Small intestine (tissue), 7 donors: ENCODE measurements around the gene STING1. TPM values are rescaled to one million over a fixed set of nuclear protein-coding genes. Genes with fewer than 3 reads are reported as not detected.
"Not testable (repeated sequence)": the region's sequence is repeated elsewhere in the genome, so short reads cannot be mapped to it uniquely, and the experiment has no call there.

Experiments used
- DNase-seq, 2 donors: peaks; one replicate each; pipeline versions ENCODE4 v3.0.0 to v3.0.0-alpha.2; 2013
- FAIRE-seq: peaks from 2 replicates; lab custom pipeline; 2012; peaks lifted over from hg19 to GRCh38; lab: Jason Lieb, UNC
- H3K27ac ChIP-seq, 3 donors: one replicate each; pipeline ENCODE4 v1.5.1; 2013; ENCODE audit warnings: low read length in 2 of 3, mild to moderate bottlenecking in 2 of 3, control low read depth in 1 of 3, inconsistent platforms in 1 of 3, low read depth in 1 of 3, moderate library complexity in 1 of 3
- H3K27me3 ChIP-seq, 3 donors: one replicate each; pipeline ENCODE4 v1.6.1; 2013; ENCODE audit warnings: low read length in 3 of 3, inconsistent platforms in 1 of 3; ENCODE audit not compliant: control insufficient read depth in 3 of 3, insufficient read depth in 3 of 3
- H3K36me3 ChIP-seq, 3 donors: one replicate each; pipeline ENCODE4 v1.6.1; 2013; ENCODE audit warnings: low read length in 3 of 3, inconsistent platforms in 1 of 3, low read depth in 1 of 3, mild to moderate bottlenecking in 1 of 3, moderate library complexity in 1 of 3; ENCODE audit not compliant: control insufficient read depth in 3 of 3, insufficient read depth in 2 of 3
- H3K4me1 ChIP-seq, 3 donors: one replicate each; pipeline ENCODE4 v1.6.1; 2013; ENCODE audit warnings: low read length in 2 of 3, inconsistent platforms in 1 of 3, low read depth in 1 of 3, mild to moderate bottlenecking in 1 of 3, moderate library complexity in 1 of 3; ENCODE audit not compliant: control insufficient read depth in 3 of 3, insufficient read depth in 2 of 3
- H3K4me3 ChIP-seq, 3 donors: one replicate each; pipeline ENCODE4 v1.5.1; 2013; ENCODE audit warnings: low read length in 3 of 3, control low read depth in 1 of 3, inconsistent platforms in 1 of 3, low read depth in 1 of 3, mild to moderate bottlenecking in 1 of 3, moderate library complexity in 1 of 3
- H3K9me3 ChIP-seq, 2 donors: one replicate each; pipeline ENCODE4 v1.6.1; 2013; ENCODE audit warnings: low read depth in 1 of 2, low read length in 1 of 2; ENCODE audit not compliant: control insufficient read depth in 2 of 2, insufficient read depth in 1 of 2
- WGBS, 3 donors: extraction: QIAGEN DNeasy Blood & Tissue Kit; methylation state at CpG; one replicate each; pipeline ENCODE4 v1.1.7; 2013; 5-methylcytosine and 5-hydroxymethylcytosine counted together
- polyA plus RNA-seq, 4 donors: library from polyadenylated mRNA; stranded (reverse) in 3 of 4; unstranded in 1 of 4; fragments of 200-250 nt in 3 of 4; fragments of 120-200 nt in 1 of 4; gene quantifications; one replicate each; pipeline versions ENCODE4 v1.2.1 to v1.2.3, GENCODE V29; 2013
- donor health status: healthy with polysubstance abuse.
- donor health status: control.
- donor health status: control.
- donor health status: Bipolar disorder and iron deficiency.
- donor health status: healthy.

STING1 gene
- polyA plus RNA-seq, 4 donors, result 2.2 to 23.0 (median 8.5) TPM

DNA sequence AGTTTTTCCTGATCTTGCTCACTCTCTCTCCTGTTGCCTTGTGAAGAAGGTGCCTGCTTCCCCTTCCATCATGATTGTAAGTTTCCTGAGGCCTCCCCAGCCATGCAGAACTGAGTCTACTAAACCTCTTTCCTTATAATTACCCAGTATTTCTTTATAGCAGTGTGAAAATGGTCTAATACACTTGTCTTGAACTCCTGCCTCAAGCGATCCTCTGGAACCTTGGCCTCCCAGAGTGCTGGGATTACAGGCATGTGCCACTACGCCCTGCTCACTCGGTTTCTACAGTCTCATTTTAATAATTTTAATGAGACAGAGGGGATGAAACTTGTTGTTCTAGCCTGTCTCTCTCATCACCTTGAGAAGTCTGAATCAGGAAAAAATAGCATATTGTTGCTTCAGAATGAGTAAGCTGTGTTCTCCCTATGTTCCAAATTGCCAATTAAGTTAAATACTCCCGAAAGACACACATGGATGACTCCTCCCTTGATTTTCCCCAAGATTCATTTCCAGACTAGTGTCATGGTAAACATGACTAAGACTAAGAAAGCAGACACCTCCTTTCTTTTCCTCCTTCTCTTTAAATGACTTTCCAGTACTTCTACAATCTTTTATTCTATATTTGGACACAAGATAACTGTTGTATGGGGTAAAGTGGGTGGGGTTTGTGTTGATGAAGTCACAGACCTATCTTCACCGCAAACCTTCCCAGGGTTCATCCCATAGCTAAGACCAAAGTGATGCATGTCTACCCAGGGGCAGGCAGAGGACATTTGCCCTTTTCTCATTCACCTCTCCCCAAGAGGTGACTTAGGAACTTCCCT, 35.4 kb downstream of the STING1 start:
- Histone ChIP-seq H3K27me3 (peaks cover 0 to 12% (median 0%) of the 10 kb centered on the region in 3 donors), H3K4me3 (no peak overlapping the region), H3K9me3 (no peaks in the 10 kb centered on the region), H3K27ac (no peak overlapping the region), H3K4me1 (no peaks in the 10 kb centered on the region), H3K36me3 (no peaks in the 10 kb centered on the region)
- DNase-seq (no peak), FAIRE-seq (no peak)
- 72 to 85% (median 85%) methylated on average over 5 of the region's 5 CpGs for WGBS, 3 donors

DNA sequence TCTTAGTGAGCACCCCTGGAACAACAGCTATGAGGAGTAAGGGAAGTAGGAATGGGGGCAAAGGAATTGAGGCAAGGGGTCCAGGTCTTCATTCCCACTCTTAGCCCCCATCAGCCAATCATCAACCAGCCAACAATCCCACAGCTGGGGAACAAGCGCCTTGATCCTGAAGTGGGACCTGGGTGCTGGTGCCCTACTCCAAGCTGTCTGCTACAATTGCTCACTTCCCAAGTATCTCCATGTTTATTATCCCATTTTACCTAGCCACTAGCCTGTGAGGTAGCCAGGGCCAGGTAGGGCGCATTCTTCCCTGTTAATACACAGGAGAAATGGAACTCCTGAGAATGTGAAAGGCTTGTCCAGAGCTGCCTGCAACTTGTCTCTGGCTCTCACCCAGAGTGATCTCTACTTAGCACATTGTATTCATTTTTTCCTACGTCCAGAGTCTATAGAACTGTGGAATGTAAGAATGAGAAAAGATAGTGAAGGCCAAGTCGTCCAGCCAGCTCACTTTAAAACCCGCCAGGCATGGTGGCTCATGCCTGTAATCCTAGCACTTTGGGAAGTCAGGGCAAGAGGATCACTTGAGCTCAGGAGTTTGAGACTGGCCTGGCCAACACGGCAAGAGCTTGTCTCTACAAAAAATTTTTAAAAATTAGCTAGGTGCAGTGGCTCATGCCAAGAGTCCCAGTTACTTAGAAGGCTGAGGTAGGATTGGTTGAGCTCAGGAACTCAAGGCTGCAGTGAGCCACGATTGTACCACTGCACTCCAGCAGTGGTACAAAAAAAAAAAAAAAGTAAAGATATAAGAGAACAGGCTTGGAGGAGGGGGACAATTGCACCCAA, 37.0 kb downstream of the STING1 start:
- DNase-seq, result no peak
- H3K36me3 ChIP-seq, result no peaks in the 10 kb centered on the region
- H3K4me1 ChIP-seq, result no peaks in the 10 kb centered on the region
- H3K4me3 ChIP-seq, result no peak overlapping the region
- H3K27ac ChIP-seq, result no peak overlapping the region
- no peaks in the 10 kb centered on the region for H3K9me3 ChIP-seq
- WGBS, 3 donors, result 67 to 75% (median 73%) methylated on average over 7 of the region's 7 CpGs
- H3K27me3 ChIP-seq, result peaks cover 0 to 12% (median 0%) of the 10 kb centered on the region in 3 donors
- FAIRE-seq, result no peak

DNA sequence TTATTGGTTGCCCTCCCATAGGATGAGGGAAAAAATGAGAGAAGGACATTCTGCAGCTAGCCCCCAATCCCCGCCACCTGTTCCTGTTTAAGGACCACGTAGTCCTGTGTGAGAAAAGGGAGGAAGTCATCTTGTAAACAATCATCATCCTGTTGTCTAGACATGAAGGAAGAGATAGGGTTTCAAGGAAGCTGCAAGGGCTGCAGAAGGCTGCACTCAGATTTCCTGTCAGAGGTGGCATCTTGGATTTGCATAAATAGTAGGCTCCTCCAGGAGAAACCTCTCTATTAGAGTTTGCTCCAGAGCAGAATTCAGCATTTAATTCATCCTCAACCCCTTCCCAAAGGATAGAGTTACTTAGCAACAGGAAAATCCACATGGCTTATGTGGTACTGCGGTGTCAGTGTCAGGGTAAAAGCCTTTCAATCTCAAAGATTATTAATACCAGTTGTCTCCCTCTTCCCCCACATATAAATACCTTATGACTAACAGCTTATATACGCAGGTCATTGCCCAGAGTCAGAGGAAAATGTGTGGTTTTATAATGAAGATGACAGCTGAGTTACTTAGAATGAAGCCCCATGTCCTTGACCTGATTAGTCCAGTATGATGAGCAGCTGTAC, 38.6 kb downstream of the STING1 start:
- FAIRE-seq, result no peak
- peaks cover 0 to 6% (median 0%) of the 10 kb centered on the region in 3 donors for H3K4me1 ChIP-seq
- H3K27ac ChIP-seq, result peak overlapping the region in 1 of 3 donors; percentile 33
- no peak for DNase-seq
- H3K27me3 ChIP-seq, result peaks cover 0 to 12% (median 0%) of the 10 kb centered on the region in 3 donors
- no peaks in the 10 kb centered on the region for H3K36me3 ChIP-seq
- no peaks in the 10 kb centered on the region for H3K9me3 ChIP-seq
- no peak overlapping the region for H3K4me3 ChIP-seq
- WGBS, 3 donors, result 58 to 76% (median 62%) methylated on average over 4 of the region's 4 CpGs

DNA sequence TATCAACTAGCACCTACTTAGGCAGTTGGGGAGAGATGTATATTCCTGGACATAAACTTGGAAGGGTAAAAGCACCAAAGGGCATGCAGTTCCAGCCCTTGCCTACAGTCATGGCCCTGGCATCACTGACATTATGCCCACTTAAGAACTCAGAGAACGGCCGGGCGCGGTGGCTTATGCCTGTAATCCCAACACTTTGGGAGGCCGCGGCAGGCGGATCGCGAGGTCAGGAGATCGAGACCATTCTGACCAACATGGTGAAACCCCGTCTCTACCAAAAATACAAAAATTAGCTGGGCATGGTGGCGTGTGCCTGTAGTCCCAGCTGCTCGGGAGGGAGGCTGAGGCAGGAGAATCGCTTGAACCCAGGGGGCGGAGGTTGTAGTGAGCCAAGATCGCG, 42.1 kb downstream of the STING1 start:
- not testable (repeated sequence) for H3K36me3 ChIP-seq, H3K27ac ChIP-seq, DNase-seq, H3K9me3 ChIP-seq, FAIRE-seq, H3K4me3 ChIP-seq
- 98% methylated on average over 17 of the region's 17 CpGs for whole genome bisulfite sequencing, 3 donors
- Histone ChIP-seq H3K4me1 (peaks cover 0 to 18% (median 3%) of the 10 kb centered on the region in 3 donors), H3K27me3 (peaks cover 0 to 11% (median 0%) of the 10 kb centered on the region in 3 donors)

DNA sequence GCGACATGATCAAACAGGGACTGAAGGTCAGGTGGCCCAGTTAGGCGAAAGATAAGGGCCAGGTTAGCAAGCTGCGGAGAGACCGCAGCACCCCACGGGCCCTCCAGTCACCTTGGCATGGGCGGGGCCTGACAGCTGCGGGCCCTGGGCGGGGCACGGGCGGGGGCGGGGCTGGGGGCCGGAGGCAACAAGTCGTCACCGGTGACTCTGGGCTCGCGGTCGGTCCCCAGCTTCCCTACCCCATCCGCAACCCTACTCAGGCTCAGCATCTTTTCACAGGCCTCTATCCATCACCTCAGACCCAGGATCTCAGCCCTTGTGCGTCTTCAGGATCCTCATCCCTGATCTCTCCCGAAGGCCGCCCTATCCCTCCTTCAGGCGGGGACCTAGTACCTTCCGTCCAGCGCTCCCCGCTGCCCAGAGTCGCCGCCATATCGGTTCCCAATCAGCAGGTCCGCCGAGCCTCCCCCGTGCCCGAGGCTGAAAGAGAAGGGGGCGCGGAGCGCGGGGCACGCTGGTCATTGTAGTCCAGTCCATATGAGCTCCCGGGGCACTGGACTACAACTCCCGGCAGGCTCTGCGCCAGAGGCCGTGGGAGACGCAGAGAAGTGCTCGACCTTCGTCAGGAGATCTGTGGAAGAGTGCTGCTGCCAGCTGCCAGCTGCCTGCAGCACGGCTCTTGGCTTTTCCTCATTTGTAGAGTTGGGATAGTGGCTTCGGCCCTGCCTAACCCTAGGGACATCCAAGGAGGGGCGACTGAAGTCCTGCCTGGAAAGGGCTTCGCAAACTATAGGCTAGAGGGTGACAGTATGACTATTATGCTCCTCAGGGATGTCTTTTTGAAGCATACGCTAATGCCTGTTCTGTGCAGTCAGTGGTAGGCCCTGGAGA, 43.3 kb downstream of the STING1 start, which contains the start of gene DNAJC18:
Gene DNAJC18 (minus strand): TSS at position 513 of the 891 bp plus-strand sequence. CDS start 80 bp downstream, at position 433.
- Histone ChIP-seq H3K4me1 (peaks cover 0 to 18% (median 3%) of the 10 kb centered on the region in 3 donors), H3K27ac (peak within 1 kb of the TSS; percentile 95 to 99 (median 98)), H3K36me3 (peaks cover 0 to 2% (median 0%) of the 10 kb centered on the region in 3 donors), H3K27me3 (peaks cover 0 to 8% (median 0%) of the 10 kb centered on the region in 3 donors), H3K4me3 (peak within 1 kb of the TSS; percentile 75 to 90 (median 79)), H3K9me3 (no peaks in the 10 kb centered on the region)
- 3 to 6% (median 3%) methylated on average over 39 to 49 of the region's 49 CpGs for WGBS, 3 donors
- FAIRE-seq (no peak), DNase-seq (peak; percentile 91 to 94)

DNA sequence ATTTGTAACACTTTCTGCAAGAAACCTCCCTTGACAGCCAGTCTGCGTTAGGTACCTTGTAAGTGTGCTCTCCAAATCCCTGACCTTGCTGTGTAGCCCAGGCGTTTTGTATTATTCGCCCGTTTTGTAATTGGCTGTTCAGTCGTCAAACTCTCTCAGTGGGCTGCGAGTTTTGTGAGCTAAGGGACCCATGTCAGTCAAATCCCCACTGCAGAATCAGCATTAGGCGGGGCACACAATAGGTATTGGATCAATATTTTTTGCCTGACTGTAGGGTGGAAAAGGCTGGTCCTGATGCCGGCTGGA, 43.9 kb downstream of the STING1 start:
- FAIRE-seq (no peak), DNase-seq (no peak)
- 15 to 30% (median 28%) methylated on average over 8 of the region's 8 CpGs for WGBS, 3 donors
- no peaks in the 10 kb centered on the region for H3K9me3 ChIP-seq
- peaks cover 0 to 3% (median 0%) of the 10 kb centered on the region in 3 donors for H3K36me3 ChIP-seq
- H3K4me1 ChIP-seq, result peaks cover 0 to 18% (median 3%) of the 10 kb centered on the region in 3 donors
- H3K4me3 ChIP-seq, result peak overlapping the region in 2 of 3 donors; percentile 75 to 90
- peaks cover 0 to 8% (median 0%) of the 10 kb centered on the region in 3 donors for H3K27me3 ChIP-seq
- H3K27ac ChIP-seq, result peak overlapping the region in 2 of 3 donors; percentile 12 to 95

DNA sequence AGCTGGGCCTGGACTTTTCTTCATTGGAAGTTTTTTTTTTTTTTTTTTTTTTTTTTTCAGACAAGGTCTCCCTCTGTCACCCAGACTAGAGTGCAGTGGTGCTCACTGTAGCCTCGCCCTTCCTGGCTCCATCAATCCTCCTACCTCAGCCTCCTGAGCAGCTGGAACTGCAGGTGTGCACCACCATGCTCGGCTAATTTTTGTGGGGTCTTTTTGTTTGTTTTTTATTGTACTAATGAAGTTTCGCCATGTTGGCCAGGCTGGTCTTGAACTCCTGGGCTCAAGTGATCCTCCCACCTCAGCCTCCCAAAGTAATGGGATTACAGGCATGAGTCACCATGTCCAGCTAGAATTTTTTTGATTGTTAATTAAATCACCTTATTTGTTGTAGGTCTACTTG, 46.9 kb downstream of the STING1 start:
- WGBS, 3 donors, result 94 to 97% (median 94%) methylated on average over 3 of the region's 3 CpGs
- H3K27ac ChIP-seq, result no peak overlapping the region
- no peaks in the 10 kb centered on the region for H3K27me3 ChIP-seq
- peaks cover 0 to 3% (median 0%) of the 10 kb centered on the region in 3 donors for H3K36me3 ChIP-seq
- no peak for FAIRE-seq
- H3K4me1 ChIP-seq, result peaks cover 0 to 18% (median 3%) of the 10 kb centered on the region in 3 donors
- H3K4me3 ChIP-seq, result no peak overlapping the region
- no peak for DNase-seq
- no peaks in the 10 kb centered on the region for H3K9me3 ChIP-seq
